ENCODE results near the gene JOSD2.
"Not testable (repeated sequence)": the region's sequence is repeated elsewhere in the genome, so short reads cannot be mapped to it uniquely, and the experiment has no call there.

Gene JOSD2

DNA sequence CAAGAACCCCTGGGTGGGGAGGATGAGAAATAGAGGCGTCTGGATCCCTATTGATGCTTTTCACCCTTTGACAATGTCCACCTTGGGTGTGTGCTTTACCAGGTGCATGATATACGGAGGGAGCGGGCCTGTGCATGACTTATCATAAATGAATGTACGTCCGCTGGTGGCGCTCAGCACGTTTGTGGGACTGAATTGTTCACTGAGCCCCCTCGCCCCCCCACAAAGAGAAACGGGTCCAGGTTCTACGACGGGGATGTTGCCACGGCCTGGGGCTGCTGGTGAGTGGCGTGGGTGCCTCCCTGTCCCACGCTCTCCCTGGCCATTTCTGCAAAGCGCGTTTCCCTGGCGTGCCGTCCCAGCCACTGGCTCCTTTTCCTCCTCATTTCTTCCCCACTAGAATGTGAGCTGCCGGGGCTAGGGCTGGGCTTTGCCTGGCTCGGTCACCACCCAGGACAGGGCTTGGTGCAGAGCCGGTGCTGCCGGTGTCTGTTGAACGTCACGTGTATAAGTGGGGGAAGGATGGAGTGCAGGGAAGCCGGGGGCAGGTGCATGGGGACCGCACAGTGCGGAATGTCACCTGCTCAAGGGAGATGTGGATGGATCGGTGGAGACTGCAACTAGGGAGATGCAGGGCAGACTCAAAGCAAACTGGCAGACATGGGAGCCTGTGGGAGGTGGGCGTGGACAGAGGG lies 35.7 kb upstream of the JOSD2 start:
- DNase-seq, result no peak

DNA sequence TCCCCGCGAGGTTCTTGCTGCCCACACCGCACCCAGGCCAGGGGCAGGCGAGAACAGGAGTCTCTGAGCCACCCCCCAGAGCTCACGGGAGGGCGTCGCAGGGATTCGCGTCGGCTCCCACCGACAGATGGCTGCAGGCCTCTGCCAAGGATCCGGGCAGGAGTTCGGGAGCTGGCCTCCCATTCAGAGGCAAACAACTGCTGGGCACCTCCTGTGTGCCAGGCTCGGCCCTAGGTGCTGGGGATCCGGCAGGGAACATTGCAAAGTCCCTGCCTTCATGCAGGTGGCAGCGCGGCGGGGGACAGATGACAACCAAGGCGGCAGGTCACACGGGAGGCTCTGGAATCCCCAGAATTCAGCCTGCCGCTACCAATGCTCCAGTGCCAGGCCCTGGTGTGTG lies 32.0 kb upstream of the JOSD2 start:
- DNase-seq, result no peak

DNA sequence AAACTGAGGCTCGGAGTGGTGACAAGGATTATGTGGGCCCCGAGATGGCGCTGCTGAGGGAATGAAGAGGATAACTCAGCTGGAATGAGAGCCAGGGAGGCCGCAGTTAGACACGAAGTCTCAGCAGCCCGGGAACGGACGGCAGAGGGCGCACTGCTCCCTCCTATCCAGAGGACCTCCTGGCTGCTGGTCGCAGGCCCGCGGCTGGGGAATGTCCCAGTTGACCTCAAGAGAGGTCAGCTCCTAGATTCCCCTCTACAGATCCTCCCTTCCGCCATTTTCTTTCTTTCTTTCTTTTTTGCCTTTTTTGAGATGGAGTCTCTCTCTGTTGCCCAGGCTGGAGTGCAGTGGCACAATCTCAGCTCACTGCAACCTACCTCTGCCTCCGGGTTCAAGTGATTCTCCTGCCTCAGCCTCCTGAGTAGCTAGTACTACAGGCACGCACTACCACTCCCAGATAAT lies 26.8 kb upstream of the JOSD2 start:
- peak; percentile 41 for DNase-seq

DNA sequence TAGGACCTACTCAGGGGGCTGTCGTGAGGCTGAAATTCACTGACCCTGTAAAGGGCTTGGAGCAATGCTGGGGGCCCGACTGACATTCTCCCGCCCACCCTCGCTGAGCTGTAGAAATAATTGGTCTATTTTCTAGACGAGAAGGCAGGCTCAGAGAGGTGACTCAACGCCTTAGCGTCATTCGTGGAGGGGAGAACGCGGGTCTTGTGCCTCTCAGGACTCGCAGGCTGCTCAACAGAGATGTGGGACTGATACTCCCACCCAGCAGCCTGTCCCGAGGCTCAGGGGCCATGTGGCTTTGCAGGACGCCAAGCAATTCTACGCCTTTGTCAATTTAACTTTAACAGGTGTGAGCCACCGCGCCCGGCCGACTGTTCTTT lies 26.3 kb upstream of the JOSD2 start:
- DNase-seq, result no peak

DNA sequence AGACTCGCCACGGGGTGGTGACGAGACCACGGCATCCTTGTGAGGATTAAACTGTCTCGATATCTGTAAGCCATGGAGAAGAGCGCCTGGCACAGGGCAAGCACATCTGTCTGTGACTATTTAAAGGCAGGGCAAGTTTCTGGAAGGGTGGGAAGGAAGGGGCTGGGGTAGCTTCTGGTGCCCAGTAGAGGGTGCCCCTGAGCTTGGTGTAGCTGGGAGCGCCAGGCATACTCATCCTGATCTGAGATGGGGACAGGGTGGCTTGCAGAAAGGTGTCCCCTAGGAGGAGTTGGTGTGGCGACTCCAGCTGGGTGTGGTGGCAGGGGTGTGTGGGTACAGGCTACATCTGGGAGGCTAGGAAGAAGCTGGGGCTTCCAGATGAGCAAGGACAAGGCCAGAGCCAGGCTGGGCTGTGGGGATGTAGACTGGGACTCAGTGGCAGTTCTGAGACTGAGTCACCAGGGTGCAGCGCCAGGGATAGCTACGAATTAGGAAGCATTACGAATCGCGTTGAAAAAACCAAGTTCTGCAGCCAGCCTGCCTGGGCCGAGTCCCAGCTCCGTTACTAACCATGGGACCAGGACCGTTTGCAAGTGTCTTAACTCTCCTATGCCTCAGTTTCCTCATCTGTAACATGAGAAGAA lies 25.8 kb upstream of the JOSD2 start:
- no peak for DNase-seq

DNA sequence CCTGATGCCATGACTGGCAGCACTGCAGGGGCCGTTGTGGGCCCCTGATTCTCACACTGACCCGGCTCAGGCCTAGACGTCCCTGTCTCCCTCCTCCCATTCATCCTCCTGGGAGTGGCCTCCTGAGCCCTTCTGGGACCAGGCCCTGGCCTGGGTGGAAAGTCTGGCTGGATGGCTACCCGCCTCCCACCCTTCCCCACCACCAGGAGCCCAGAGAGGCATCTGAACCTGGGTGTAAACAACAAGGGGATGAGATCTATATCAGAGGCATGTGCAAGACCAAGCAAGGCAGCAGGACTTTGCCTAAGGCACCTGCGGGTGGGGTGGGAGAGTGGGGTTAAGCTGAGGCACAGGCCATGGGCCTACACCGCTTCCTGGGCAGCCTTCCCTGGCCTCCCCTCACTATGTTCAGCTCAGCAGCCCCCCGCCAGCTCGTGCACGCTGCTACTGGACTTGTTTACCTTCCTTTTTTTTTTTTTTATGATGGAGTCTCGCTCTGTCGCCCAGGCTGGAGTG lies 24.7 kb upstream of the JOSD2 start:
- no peak for DNase-seq

DNA sequence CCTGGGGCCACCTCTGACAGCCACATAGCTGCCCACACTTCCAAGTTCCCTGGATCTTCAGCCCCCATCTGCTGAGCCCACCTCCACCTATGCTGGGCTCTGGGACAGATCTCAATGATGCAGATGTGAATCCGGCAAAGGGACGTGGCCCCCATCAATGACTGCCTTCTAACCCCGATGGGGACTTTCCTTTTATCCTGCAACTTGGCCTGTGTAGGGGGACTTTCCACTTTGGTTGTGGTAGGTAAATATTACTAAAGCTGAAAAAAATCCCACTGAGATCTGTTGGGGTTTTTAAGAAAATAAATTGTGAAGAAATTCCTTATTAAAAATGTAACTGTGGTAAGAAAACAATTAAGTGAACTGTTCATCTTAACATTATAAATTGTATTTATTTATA lies 23.5 kb upstream of the JOSD2 start:
- no peak for DNase-seq

DNA sequence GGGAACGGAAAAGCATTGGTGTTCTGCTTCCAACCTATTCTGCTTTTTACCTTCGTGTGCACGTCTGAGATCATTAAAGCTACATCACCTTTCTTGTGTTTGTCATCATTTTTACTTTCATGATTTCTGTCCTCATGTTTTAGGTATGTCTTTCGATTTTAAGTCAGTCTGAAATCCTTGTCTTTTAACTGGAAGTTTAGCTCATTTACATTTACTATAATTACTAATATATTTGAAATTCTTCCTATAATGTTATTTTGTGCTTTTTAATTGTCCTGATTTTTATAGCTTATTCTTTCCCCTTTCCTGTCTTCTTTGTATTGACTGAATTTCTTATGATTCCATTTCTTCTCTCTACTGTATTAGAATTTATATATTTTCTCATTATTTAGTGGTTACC lies 22.0 kb upstream of the JOSD2 start:
- no peak for DNase-seq

DNA sequence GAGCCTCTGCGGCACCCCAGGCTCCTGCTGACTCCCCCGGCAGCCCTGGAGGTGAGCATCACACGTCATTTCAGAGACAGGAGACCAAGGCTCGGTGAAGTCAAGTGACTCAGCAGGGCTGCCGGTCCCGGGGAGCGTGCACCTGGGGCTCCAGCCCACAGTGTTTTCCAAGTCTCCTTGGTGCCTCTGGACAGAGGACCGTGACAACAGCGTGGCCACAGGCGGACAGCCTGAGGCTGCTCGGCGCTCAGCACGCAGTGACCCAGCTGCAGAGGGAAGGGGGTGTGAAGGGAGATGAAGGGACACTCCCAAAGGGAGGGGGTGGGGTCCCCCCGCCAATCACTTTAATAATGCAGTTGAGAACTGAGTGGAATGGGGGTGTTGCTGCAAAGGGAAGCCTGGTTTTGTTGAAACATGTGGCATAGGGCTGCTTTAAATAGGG lies 20.2 kb upstream of the JOSD2 start:
- no peak for DNase-seq

DNA sequence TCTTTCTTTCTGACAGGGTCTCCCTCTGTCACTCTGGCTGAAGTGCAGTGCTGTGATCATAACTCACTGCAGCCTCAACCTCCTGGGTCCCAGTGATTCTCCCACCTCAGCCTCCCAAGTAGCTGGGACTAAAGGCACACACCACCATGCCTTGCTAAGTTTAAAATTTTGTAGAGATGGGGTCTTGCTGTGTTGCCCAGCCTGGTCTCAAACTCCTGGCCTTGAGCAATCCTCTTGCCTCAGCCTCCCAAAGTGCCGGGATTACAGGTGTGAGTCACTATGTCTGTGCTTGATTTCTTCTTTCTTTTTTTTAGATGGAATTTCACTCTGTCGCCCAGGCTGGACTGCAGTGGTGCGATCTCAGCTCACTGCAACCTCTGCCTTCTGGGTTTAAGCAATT lies 17.1 kb upstream of the JOSD2 start:
- not testable (repeated sequence) for DNase-seq

DNA sequence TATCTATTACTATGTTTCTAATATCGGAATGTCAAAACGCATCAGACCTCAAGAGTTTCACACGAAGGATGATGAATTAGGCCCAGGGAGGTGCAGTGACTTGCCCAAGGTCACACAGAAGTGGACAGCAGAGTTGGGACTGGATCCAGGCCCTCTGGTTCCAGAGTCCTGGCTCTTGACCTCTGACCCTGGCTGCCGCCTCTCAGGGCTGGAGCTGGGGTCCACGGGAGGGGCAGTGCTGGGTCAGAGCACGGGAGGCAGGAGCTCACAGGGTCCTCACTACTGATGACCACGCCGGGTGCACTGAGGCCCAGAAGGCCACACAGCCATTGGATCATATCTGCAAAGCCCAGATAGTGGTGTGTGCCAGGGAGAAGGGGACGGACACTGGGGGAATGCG lies 11.9 kb upstream of the JOSD2 start:
- DNase-seq, result no peak

DNA sequence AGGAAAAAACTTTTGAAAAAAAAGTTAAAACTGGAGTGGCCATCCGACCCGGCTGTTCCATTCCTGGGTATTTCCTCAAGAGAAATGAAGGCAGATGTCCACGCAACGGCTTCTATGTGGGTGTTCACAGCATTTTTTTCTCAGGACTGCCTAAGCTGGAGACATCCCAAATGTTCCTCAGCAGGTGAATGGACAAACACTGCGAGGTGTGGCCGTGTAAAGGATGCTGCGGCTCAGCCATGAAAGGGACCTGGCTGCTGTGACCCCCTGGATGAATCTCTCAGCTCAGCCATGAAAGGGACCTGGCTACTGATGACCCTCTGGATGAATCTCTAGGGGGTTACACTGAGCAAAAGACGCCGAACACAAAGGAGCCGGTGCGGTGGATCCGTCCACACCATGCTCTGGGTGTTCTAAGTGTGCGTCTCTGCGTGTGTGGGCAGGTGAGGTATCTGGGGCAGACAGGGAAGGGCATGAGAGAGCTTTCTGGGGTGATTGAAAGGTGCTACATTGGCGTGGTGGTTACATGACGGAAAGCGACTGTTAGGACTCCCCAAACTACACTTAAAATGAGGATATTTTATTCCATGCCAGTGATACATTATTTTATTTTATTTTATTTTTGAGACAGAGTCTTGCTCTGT lies 10.0 kb upstream of the JOSD2 start:
- no peak for DNase-seq

DNA sequence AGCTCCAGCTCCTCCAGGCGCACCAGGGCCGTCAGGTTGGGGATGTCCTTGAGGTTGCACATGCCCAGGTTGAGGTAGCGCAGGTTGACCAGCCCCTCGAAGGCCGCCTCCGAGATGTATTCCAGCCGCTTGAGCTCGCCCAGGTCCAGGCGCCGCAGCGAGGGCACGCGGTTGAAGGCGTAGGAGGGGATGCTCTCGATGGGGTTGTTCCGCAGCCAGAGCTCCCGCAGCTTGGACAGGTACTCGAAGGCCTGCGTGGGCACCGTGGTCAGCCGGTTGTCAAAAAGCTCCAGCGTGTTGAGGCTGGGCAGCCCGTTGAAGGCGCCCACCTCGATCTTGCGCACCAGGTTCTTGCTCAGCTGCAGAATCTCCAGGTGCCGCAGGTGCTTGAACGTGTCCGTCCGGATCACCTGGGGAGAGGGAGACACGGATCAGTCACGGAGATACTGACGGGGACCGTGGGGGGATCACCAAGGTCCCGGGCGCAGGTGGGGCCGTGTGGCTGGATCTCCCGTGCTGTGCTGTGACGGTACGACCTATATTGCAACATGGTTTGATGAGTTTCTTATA lies 8.1 kb upstream of the JOSD2 start:
- no peak for DNase-seq

DNA sequence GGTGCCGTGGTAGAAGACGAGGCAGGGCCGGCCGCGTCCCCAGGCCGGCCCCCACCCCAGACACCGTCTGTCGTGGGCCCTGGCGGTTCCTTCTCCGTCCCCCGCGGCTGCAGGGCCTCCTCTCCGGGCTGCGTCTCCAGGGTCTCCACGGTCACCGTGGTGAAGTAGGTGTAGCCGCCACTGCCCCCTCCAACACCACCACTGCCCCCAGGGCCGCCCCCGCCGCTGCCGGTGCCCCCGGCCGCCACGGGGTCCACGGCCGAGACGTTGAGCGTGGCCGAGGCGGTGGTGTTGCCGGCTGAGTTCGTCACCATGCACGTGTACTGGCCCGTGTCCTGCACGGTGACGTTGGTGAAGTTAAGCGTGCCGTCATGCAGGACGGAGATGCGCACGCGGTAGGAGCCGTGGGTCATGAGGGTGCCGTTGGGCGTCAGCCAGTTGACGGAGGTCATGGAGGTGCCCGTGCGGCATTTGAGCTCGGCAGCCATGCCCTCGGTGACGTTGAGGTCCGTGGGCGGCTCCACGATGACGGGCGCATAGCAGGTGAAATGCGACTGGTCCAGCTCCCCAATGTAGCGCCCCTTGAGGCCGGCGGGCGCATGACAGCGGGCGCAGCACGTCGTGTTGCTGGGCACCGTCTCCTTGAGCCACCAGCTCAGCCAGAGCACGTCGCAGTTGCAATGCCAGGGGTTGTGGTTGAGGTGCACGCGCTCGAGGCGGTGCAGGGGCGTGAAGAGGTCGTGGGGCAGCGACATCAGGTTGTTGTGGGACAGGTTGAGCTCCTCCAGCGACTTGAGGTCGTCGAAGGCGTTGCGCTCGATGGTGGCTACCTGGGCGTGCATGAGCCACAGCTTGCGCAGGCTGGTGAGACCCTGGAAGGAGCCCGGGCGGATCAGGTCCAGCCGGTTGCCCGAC lies 7.4 kb upstream of the JOSD2 start:
- DNase-seq, result no peak

DNA sequence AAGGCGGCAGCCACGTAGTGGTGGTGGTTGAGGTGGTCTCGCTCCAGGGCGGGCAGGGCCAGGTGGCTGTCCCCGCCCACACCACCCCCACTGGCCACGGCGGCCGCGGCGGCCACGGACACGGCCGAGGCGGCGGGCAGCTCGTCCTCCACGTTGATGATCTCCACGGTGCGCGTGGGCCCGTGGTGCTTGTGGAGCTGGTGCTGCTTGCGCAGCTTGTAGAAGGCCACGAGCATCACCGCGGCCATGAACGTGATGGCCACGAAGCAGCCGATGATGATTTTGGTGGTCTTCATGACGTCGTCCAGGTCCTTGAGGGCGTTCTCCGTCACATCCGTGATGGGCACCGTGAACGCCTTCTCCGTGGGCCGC lies 6.7 kb upstream of the JOSD2 start:
- DNase-seq, result no peak

DNA sequence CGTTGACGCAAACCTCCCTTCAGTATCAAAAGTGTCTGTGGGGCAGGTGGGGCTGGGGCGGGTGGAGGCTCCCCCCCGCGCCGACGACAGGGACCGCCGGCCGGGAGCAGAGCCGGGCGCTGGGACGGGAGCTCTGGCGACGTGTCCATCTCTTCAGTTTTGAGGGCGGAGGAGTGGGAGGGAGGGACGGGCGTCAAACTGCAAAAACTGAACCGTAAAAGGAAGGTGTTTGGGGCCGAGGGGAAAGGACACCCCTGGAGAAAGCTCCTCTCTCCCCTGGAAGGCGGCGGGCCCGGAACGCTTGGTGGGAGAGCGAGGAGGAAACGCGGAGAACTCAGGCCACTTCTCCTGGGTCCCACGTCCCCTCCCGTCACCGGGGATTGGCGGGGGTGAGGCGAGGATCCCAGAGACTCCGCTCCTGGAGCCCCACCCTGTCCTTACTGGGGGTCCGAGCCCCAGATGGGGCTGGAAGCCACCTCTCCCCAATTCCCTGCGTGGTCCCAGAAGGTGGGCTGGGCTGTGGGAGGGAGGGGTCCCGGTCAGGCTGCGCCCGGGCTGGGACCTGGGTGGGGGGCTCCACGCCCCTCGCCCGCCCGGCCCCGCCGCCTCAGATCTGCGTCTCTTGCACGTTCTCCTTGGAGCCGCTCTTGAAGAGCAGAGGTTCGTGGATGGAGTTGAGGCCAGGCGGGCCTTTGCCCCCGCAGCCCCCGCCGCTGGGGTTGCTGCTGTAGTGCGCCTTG lies 6.1 kb upstream of the JOSD2 start:
- DNase-seq, result no peak

DNA sequence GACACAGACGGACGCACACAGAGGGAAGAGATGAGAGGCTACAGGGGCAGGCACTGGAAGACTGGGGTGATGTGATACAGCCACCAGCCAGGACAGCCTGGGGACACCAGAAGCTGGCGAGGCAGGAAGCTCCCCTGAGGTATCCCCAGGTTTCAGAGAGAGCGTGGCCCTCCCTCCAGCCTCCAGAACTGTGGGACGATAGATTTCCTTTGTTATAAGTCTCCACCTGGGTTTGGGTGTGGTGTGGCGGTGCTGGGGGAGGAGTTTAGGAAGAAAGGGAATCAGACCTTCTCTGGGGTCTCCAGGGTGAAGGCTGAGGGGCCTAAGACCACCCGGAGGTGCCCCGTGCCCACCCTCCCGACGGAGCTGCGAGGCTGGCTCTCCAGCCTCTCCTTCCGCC lies 5.5 kb upstream of the JOSD2 start:
- no peak for DNase-seq

DNA sequence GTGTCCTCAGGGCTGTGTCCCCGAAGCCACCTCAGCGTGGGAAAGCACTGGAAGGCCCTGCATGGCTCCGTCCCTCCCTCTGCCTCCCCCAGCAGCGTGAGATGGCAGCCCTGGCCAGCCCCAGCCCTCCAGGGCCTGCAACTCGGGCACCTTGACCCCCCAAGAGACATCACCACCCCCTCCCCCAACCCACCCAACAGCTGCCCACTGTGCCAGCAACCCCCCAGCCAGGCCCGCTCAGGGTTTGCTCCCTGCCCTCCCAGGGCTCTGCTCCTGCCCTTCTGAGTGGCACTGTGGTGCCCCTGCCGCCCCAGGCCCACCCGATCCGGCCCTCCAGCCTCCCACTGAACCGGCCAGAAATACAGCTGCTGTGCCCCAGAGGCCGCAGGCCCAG lies 4.2 kb upstream of the JOSD2 start:
- no peak for DNase-seq

DNA sequence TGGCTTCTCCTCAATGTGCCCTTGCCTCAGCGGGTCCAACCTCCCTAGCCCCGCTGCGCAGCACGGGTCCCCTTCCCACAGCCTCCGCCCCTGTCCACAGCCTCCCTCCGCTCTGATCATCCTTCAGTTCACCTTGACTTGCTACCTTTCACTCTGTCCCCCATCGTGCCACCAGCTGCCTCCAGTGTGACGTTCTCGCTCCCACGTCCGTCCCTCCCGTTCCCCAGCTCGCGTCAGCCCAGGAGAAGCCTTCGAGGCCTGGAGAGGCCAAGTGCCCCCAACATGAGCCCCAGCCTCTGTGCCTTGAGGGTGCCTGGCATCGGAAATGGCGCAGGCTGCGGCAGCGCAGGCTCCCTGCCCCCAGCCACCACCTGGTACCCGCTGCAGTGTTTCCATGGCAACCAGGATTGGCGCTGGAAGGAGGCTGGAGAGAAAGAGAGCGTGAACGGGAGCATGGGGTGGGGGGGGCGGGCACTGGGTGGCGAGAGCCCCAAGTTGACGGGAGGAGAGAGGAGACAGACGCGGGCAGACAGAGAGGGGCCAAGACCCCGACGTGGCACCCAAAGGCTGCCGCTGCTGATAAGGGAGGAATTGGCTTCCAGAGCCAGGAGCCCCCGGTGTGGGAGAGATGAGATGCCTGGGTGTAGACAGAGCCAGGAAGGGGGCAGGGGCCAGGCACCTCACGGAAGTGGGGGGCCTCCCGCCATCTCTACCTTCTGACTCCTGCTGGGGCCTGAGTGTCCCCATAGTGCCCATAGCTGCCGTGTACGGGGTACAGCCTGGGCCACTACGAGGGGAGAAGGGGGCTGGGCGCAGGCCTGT lies 3.6 kb upstream of the JOSD2 start:
- no peak for DNase-seq

DNA sequence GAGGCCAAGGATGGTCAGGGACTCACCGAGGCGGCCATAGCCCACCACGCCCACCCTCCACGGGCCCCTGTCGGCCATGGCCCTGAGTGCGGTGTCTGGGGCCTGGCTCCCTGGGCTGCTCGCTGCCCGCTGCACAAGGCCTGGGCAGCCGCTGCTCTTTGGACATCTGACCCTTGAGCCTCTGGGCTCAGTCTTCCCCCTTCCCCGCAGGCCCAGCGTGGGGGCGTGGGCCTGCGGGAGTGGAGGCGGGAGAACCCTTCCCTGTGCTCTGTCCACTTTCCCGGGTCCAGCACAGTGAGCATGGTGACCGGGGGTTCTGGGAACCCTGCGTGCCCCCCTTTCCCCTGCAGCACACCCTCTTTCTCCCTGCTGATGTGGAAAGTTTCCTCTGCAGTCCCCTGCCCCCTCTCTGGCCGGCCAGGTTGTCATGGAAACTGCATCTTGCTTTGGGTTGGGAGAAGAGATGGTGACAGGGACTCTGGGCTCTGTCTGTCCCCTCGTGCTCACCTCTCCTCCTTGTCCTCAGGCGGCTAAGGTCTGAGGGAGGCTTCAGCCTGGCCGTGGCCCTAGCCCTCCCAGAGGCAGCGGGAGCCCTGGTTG lies 2.9 kb upstream of the JOSD2 start, which contains the start of gene ASPDH:
TSS of gene ASPDH (minus strand) at position 168 of the 600 bp plus-strand sequence. CDS start at position 78, 90 bp downstream.
- DNase-seq, result no peak
